Activated CD4-positive, CD25-positive, alpha-beta regulatory T cell (primary cell): ENCODE results near the gene CMPK2.
A peak's percentile ranks its signal among the peaks of the same experiment; 100 is the strongest.

ENCODE experiments used
- DNase-seq, 4 experiments: peaks; one replicate each; lab custom pipeline; 2025; lab: John Stamatoyannopoulos, UW

Gene CMPK2

GRCh38 chr2:6841537-6842287, 24.0 kb downstream of the CMPK2 start:
- DNase-seq: no peak

GRCh38 chr2:6838673-6839319, 26.9 kb downstream of the CMPK2 start:
- no peak for DNase-seq

GRCh38 chr2:6835467-6835866, 30.2 kb downstream of the CMPK2 start:
- DNase-seq: no peak

GRCh38 chr2:6834163-6834562, 31.5 kb downstream of the CMPK2 start:
- no peak for DNase-seq

- no peak for DNase-seq
Observed at GRCh38 chr2:6833300-6833604, 32.5 kb downstream of the CMPK2 start.

GRCh38 chr2:6832596-6833299, 33.0 kb downstream of the CMPK2 start:
- no peak for DNase-seq

GRCh38 chr2:6831229-6831628, 34.5 kb downstream of the CMPK2 start:
- DNase-seq: no peak

GRCh38 chr2:6828299-6828584, 37.5 kb downstream of the CMPK2 start:
- DNase-seq: no peak

GRCh38 chr2:6827566-6828298, 38.0 kb downstream of the CMPK2 start:
- no peak for DNase-seq

- peak in 3 of 4 experiments; percentile 14 to 42 (median 15) for DNase-seq
Observed at GRCh38 chr2:6826081-6826913, 39.4 kb downstream of the CMPK2 start.

GRCh38 chr2:6824962-6825361, 40.7 kb downstream of the CMPK2 start:
- DNase-seq: no peak

GRCh38 chr2:6823111-6823510, 42.6 kb downstream of the CMPK2 start:
- DNase-seq: no peak

- DNase-seq: no peak
Observed at GRCh38 chr2:6822406-6822805, 43.3 kb downstream of the CMPK2 start.

- DNase-seq: no peak
Observed at GRCh38 chr2:6820903-6821584, 44.7 kb downstream of the CMPK2 start.

GRCh38 chr2:6820236-6820635, 45.5 kb downstream of the CMPK2 start:
- DNase-seq: no peak

- no peak for DNase-seq
Observed at GRCh38 chr2:6819668-6820067, 46.0 kb downstream of the CMPK2 start.

GRCh38 chr2:6818012-6818411, 47.7 kb downstream of the CMPK2 start:
- DNase-seq: no peak

- DNase-seq: no peak
Observed at GRCh38 chr2:6814869-6815268, 50.8 kb downstream of the CMPK2 start.

GRCh38 chr2:6814312-6814711, 51.4 kb downstream of the CMPK2 start:
- DNase-seq: no peak

- no peak for DNase-seq
Observed at GRCh38 chr2:6813573-6813972, 52.1 kb downstream of the CMPK2 start.

GRCh38 chr2:6812857-6813530, 52.7 kb downstream of the CMPK2 start:
- DNase-seq: no peak
